ENCODE data around the gene PTMA.

Gene PTMA

DNA sequence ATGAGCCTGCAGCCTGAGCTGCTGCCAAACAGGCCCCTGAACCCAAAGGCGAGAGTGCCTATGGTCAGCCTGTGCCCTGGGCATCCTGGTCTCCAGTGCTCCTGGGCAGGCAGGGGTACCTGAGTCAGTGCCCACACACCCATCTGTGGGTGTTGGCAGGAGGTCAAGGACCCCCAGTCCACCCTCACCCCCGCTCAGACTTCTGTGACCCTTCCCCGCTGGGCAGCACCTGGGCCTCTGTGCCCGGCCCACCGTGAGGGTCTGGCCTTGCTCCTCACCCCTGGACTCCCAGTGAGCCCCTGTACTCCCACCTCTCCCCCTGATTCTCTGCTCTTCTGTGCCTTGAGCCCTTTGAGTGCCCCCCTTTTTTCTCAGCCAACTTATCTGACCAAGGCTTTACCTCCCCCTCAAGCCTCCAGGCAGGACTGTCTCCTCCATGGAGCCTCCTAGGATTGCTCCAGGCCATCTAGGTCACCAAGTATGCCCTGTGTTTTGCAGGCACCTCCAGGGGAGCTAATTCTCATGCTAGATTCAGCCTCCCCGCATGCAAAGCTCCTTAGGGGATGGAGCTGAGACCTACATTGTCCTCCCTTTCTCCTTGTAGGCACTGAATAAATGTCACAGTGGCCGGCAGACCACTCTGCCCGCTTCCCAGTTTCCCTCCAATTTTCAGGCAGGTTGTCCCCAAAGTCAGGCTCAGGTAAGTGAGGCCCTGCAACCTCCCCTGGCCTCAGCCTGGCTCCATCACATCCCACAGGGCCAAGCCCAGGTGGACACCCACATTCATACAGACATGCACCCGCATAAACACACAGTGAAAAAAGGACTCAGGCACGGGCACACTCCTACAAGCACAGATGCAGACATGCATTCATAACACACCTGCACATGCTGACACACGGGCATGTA lies 21.9 kb upstream of the PTMA start:
- Histone ChIP-seq H3K27me3 (ENCODE audit: control insufficient read depth, insufficient read depth, low read length) (no peaks in the 10 kb centered on the region), H3K9me3 (ENCODE audit: control insufficient read depth, insufficient read depth, low read length) (no peaks in the 10 kb centered on the region), H3K4me1 (ENCODE audit: control insufficient read depth, insufficient read depth, low read length) (peaks cover 9% of the 10 kb centered on the region), H3K36me3 (ENCODE audit: control insufficient read depth, insufficient read depth, low read length) (no peaks in the 10 kb centered on the region), H3K27ac (ENCODE audit: low read length) (no peak overlapping the region), H3K4me3 (ENCODE audit: low read length) (no peak overlapping the region)
- no peak for DNase-seq (ENCODE audit: low read depth, low spot score)
- WGBS (ENCODE audit: insufficient coverage, insufficient read length), result no CpG with 5 or more reads among the region's 11 CpGs

DNA sequence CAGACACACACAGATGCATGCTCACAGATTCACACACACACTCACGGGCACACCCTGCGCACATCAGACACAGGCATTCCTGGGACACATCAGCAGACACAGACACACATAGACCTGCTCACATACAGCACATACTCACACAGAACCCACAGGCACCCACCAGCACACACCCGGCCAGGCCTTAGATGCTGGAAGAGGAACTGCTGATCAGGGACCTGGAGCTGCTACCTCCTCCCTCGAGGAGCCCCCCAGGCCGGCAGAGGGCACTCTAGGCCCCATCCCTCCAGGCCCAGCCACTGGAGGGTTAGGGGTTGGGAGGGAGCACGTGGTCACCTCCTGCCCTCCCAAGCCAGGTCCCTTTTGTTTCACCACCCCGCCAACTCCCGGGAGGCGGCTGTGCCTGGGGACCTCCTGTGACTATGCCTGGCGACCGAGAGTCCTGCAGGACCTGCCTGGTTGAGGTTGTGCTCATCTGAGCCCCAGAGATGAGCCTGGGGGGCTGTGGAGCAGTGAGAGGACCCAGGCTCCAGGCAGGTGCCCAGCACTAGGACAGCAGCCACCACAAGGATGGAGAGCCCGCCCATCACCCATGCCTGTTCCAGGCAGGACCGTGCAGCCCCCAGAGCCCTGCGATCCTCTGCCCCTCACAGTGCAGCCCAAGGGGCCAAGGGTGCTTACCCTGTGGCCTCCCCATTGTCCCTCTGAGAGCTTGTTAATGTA lies 21.0 kb upstream of the PTMA start:
- Histone ChIP-seq H3K27me3 (ENCODE audit: control insufficient read depth, insufficient read depth, low read length) (no peaks in the 10 kb centered on the region), H3K4me1 (ENCODE audit: control insufficient read depth, insufficient read depth, low read length) (peaks cover 8% of the 10 kb centered on the region), H3K4me3 (ENCODE audit: low read length) (peak overlapping the region; percentile 31; the same call in 1 of the 2 replicates), H3K27ac (ENCODE audit: low read length) (no peak overlapping the region), H3K9me3 (ENCODE audit: control insufficient read depth, insufficient read depth, low read length) (no peaks in the 10 kb centered on the region), H3K36me3 (ENCODE audit: control insufficient read depth, insufficient read depth, low read length) (no peaks in the 10 kb centered on the region)
- DNase-seq (ENCODE audit: low read depth, low spot score), result peak; percentile 87
- no CpG with 5 or more reads among the region's 14 CpGs for WGBS (ENCODE audit: insufficient coverage, insufficient read length)

- Histone ChIP-seq H3K27me3 (ENCODE audit: control insufficient read depth, insufficient read depth, low read length) (no peaks in the 10 kb centered on the region), H3K4me1 (ENCODE audit: control insufficient read depth, insufficient read depth, low read length) (peaks cover 6% of the 10 kb centered on the region), H3K27ac (ENCODE audit: low read length) (no peak overlapping the region), H3K36me3 (ENCODE audit: control insufficient read depth, insufficient read depth, low read length) (no peaks in the 10 kb centered on the region), H3K4me3 (ENCODE audit: low read length) (no peak overlapping the region), H3K9me3 (ENCODE audit: control insufficient read depth, insufficient read depth, low read length) (no peaks in the 10 kb centered on the region)
- no peak for DNase-seq (ENCODE audit: low read depth, low spot score)
- WGBS (ENCODE audit: insufficient coverage, insufficient read length), result no CpG with 5 or more reads among the region's 4 CpGs
Measured at GRCh38 chr2:231687961-231688360, 20.4 kb upstream of the PTMA start.

DNA sequence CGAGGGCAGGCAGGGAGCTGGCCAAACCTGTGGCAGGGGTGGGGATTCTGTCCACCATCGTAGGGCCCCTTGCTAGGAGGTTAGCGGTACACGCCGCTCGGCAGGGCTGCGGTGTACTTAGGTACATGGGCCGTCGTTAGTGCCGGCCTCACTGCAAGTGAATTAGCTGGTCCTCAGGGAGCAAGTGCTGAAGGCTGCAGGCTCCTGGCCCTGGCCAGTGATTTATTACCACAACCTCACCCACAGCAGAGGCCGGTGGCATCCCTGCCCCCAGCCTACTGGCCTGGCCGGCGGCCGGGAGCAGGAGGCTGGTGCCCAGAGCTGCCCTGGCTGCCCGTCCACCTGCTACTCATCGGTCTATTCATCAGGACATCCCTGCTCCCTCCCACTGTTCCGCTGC lies 19.6 kb upstream of the PTMA start:
- no CpG with 5 or more reads among the region's 17 CpGs for WGBS (ENCODE audit: insufficient coverage, insufficient read length)
- H3K4me3 ChIP-seq (ENCODE audit: low read length), result no peak overlapping the region
- H3K27ac ChIP-seq (ENCODE audit: low read length), result no peak overlapping the region
- no peak for DNase-seq (ENCODE audit: low read depth, low spot score)
- no peaks in the 10 kb centered on the region for H3K36me3 ChIP-seq (ENCODE audit: control insufficient read depth, insufficient read depth, low read length)
- no peaks in the 10 kb centered on the region for H3K27me3 ChIP-seq (ENCODE audit: control insufficient read depth, insufficient read depth, low read length)
- H3K4me1 ChIP-seq (ENCODE audit: control insufficient read depth, insufficient read depth, low read length), result peaks cover 6% of the 10 kb centered on the region
- no peaks in the 10 kb centered on the region for H3K9me3 ChIP-seq (ENCODE audit: control insufficient read depth, insufficient read depth, low read length)

DNA sequence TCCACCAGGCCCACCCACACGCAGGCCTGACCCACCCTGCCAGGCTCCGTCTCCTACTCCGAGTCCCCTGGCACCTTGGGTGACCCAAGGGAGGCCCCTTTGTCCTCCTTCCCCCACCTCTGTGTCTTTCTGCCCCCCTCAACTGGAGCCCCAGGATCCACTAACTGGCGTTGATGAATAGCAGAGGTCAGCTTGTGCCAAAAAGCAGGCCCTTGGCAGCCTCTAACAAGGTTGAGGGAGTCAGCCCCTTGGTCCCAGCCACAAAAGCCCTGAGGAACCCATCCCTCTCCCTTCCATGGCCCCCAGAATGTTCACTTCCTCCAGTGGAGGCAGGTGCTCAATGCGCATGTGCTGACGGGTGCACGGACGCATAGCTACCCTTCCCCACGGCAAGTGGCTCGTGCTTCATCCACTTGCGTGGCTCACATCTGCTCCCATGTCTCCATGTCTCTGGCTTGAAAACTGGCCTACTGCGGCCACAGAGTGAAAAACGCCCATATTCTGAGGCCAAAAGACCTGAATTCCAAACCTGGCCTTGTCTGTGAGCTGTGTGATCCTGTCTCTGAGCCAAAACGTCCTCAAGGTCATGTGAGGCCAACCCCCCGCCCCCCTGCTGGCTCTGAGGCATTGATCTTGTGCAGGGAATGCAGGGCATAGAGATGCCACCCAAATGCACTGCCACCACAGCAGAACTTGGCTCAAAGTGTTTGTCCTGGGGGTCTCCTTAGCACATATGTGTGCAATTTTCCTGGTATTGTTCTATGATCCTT lies 19.0 kb upstream of the PTMA start:
- Histone ChIP-seq H3K27me3 (ENCODE audit: control insufficient read depth, insufficient read depth, low read length) (no peaks in the 10 kb centered on the region), H3K36me3 (ENCODE audit: control insufficient read depth, insufficient read depth, low read length) (no peaks in the 10 kb centered on the region), H3K27ac (ENCODE audit: low read length) (no peak overlapping the region), H3K9me3 (ENCODE audit: control insufficient read depth, insufficient read depth, low read length) (no peaks in the 10 kb centered on the region), H3K4me1 (ENCODE audit: control insufficient read depth, insufficient read depth, low read length) (peaks cover 6% of the 10 kb centered on the region), H3K4me3 (ENCODE audit: low read length) (no peak overlapping the region)
- DNase-seq (ENCODE audit: low read depth, low spot score), result no peak
- no CpG with 5 or more reads among the region's 15 CpGs for WGBS (ENCODE audit: insufficient coverage, insufficient read length)

DNA sequence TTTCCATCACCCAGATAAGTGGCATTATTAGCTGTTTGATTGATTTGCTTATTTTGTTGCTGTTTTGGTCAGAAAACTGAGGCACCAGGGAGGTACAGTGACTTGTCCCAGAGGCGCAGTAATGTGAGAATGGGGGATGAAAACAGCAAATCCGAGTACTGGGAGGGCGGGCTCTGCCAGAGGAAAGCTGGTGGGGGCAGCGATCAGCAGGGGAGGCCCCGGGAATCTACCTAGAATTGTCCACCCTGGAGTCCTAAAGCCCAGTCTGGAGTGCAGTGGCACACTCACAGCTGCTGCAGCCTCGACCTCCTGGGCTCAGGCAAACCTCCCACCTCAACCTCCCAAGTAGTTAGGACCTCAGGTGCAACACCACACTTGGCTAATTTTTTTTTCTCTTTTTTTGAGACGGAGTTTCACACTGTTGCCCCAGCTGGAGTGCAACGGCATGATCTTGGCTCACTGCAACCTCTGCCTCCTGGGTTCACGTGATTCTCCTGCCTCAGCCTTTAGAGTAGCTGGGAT lies 17.0 kb upstream of the PTMA start:
- Histone ChIP-seq H3K27me3 (ENCODE audit: control insufficient read depth, insufficient read depth, low read length) (no peaks in the 10 kb centered on the region), H3K4me3 (ENCODE audit: low read length) (no peak overlapping the region), H3K4me1 (ENCODE audit: control insufficient read depth, insufficient read depth, low read length) (peaks cover 6% of the 10 kb centered on the region; the same call in 1 of the 2 replicates), H3K36me3 (ENCODE audit: control insufficient read depth, insufficient read depth, low read length) (no peaks in the 10 kb centered on the region), H3K27ac (ENCODE audit: low read length) (no peak overlapping the region), H3K9me3 (ENCODE audit: control insufficient read depth, insufficient read depth, low read length) (no peaks in the 10 kb centered on the region)
- no CpG with 5 or more reads among the region's 9 CpGs for WGBS (ENCODE audit: insufficient coverage, insufficient read length)
- no peak for DNase-seq (ENCODE audit: low read depth, low spot score)

DNA sequence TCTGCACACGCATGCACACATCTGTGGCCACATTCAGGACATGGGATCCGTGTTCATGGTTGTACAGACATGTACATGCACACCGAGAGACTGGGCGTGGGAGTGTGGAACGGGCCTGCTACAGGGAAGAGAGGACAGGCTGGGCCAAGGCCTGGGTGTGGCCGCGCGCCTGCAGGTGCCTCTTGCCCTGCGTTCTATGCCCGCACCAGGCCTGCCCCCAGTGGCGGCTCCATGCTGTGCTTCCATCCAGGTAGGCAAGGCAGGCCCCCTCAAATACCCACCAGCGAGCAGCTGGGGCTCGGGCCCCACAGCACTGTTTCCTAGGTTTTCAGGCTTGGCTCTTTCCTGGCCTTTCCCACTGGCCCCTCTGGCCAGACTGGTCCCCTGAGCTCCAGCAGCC lies 15.5 kb upstream of the PTMA start:
- Histone ChIP-seq H3K4me1 (ENCODE audit: control insufficient read depth, insufficient read depth, low read length) (0 out of 2 replicates have a peak, but pooled peaks cover 1% of the 10 kb centered on the region), H3K9me3 (ENCODE audit: control insufficient read depth, insufficient read depth, low read length) (no peaks in the 10 kb centered on the region), H3K27me3 (ENCODE audit: control insufficient read depth, insufficient read depth, low read length) (no peaks in the 10 kb centered on the region), H3K27ac (ENCODE audit: low read length) (no peak overlapping the region), H3K36me3 (ENCODE audit: control insufficient read depth, insufficient read depth, low read length) (no peaks in the 10 kb centered on the region), H3K4me3 (ENCODE audit: low read length) (no peak overlapping the region)
- no peak for DNase-seq (ENCODE audit: low read depth, low spot score)
- no CpG with 5 or more reads among the region's 13 CpGs for WGBS (ENCODE audit: insufficient coverage, insufficient read length)

DNA sequence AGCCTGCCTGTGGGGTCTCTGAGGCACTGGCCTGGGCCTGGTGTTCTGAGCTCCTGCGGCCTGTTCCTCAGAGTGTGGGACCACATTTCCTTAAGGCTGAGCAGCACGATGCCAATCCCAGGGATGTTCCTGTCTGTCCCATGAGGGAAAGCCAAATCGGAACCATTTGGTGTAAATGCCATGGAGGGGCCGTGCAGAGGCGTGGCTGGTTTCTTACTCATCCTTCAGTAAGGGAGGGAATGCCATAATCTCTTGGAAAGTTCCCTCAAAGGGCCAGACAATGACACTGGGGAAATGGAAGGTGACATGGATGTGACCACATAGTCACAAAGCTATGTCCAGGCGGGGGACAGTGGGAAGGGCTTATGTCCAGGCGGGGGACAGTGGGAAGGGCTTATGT lies 14.4 kb upstream of the PTMA start:
- H3K36me3 ChIP-seq (ENCODE audit: control insufficient read depth, insufficient read depth, low read length), result no peaks in the 10 kb centered on the region
- H3K27ac ChIP-seq (ENCODE audit: low read length), result no peak overlapping the region
- DNase-seq (ENCODE audit: low read depth, low spot score), result no peak
- H3K27me3 ChIP-seq (ENCODE audit: control insufficient read depth, insufficient read depth, low read length), result no peaks in the 10 kb centered on the region
- H3K4me1 ChIP-seq (ENCODE audit: control insufficient read depth, insufficient read depth, low read length), result 0 out of 2 replicates have a peak, but pooled peaks cover 1% of the 10 kb centered on the region
- no CpG with 5 or more reads among the region's 7 CpGs for WGBS (ENCODE audit: insufficient coverage, insufficient read length)
- H3K9me3 ChIP-seq (ENCODE audit: control insufficient read depth, insufficient read depth, low read length), result no peaks in the 10 kb centered on the region
- H3K4me3 ChIP-seq (ENCODE audit: low read length), result no peak overlapping the region

DNA sequence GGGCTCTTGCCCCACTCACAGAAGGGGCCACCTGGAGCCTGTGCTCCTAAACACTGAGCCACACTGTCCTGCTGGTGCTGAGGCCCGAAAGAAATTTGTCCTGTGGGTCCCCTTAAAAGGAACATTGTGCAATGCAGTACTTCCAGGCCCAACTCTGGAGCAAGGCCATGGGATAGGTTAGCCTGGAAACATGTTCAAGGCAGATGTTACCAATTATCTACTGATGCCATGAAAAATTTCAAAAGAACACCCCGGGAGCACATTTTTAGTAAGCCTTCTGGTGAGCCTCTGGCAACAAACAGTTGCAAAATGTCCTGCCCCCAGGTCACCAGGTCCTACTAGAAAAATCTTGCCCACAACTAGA lies 12.3 kb upstream of the PTMA start:
- Histone ChIP-seq H3K27me3 (ENCODE audit: control insufficient read depth, insufficient read depth, low read length) (no peaks in the 10 kb centered on the region), H3K4me1 (ENCODE audit: control insufficient read depth, insufficient read depth, low read length) (0 out of 2 replicates have a peak, but pooled peaks cover 1% of the 10 kb centered on the region), H3K27ac (ENCODE audit: low read length) (no peak overlapping the region), H3K9me3 (ENCODE audit: control insufficient read depth, insufficient read depth, low read length) (no peaks in the 10 kb centered on the region), H3K4me3 (ENCODE audit: low read length) (no peak overlapping the region), H3K36me3 (ENCODE audit: control insufficient read depth, insufficient read depth, low read length) (no peaks in the 10 kb centered on the region)
- no CpG with 5 or more reads among the region's 2 CpGs for WGBS (ENCODE audit: insufficient coverage, insufficient read length)
- no peak for DNase-seq (ENCODE audit: low read depth, low spot score)

- Histone ChIP-seq H3K4me3 (ENCODE audit: low read length) (no peak overlapping the region), H3K9me3 (ENCODE audit: control insufficient read depth, insufficient read depth, low read length) (no peaks in the 10 kb centered on the region), H3K4me1 (ENCODE audit: control insufficient read depth, insufficient read depth, low read length) (no peaks in the 10 kb centered on the region), H3K27me3 (ENCODE audit: control insufficient read depth, insufficient read depth, low read length) (no peaks in the 10 kb centered on the region), H3K36me3 (ENCODE audit: control insufficient read depth, insufficient read depth, low read length) (no peaks in the 10 kb centered on the region), H3K27ac (ENCODE audit: low read length) (no peak overlapping the region)
- no CpG with 5 or more reads among the region's 9 CpGs for WGBS (ENCODE audit: insufficient coverage, insufficient read length)
- DNase-seq (ENCODE audit: low read depth, low spot score), result no peak
Measured at GRCh38 chr2:231699006-231699405, 9.3 kb upstream of the PTMA start.
